H9 (cell line): ENCODE data around the gene NUP98. TPM values are rescaled to one million over a fixed set of nuclear protein-coding genes. Genes with fewer than 3 reads are reported as not detected.

Experiments used
- DNase-seq: peaks from one replicate; pipeline ENCODE4 v3.0.0-alpha.2; 2017
- H2AFZ ChIP-seq: one replicate; pipeline ENCODE4 v1.6.1; 2013; ENCODE audit warnings: mild to moderate bottlenecking, low read length, control low read depth, moderate library complexity
- H2AK5ac ChIP-seq: 2 replicates; pipeline ENCODE4 v1.6.1; 2013; ENCODE audit warnings: low read length, control low read depth, mixed read lengths; ENCODE audit not compliant: insufficient read length
- H2BK120ac ChIP-seq: one replicate; pipeline ENCODE4 v1.6.1; 2013; ENCODE audit warnings: low read depth, mild to moderate bottlenecking, low read length, control low read depth, inconsistent platforms; ENCODE audit not compliant: poor library complexity, severe bottlenecking
- H2BK12ac ChIP-seq: 2 replicates; pipeline ENCODE4 v1.6.1; 2013; ENCODE audit warnings: low read length, control low read depth, mixed read lengths, low read depth; ENCODE audit not compliant: insufficient read length
- H2BK15ac ChIP-seq: 2 replicates; pipeline ENCODE4 v1.6.1; 2013; ENCODE audit warnings: low read depth, low read length, control low read depth
- H2BK20ac ChIP-seq: one replicate; pipeline ENCODE4 v1.6.1; 2013; ENCODE audit warnings: low read depth, mild to moderate bottlenecking, low read length, control low read depth, inconsistent platforms; ENCODE audit not compliant: poor library complexity, severe bottlenecking
- H2BK5ac ChIP-seq: 2 replicates; pipeline ENCODE4 v1.6.1; 2013; ENCODE audit warnings: low read length, control low read depth, mixed read lengths; ENCODE audit not compliant: insufficient read length
- H3K14ac ChIP-seq: 2 replicates; pipeline ENCODE4 v1.6.1; 2013; ENCODE audit warnings: low read length, control low read depth; ENCODE audit not compliant: insufficient read depth
- H3K18ac ChIP-seq: 2 replicates; pipeline ENCODE4 v1.6.1; 2013; ENCODE audit warnings: low read depth, mild to moderate bottlenecking, mixed read lengths, low read length, control low read depth; ENCODE audit not compliant: insufficient read length
- H3K23ac ChIP-seq: 2 replicates; pipeline ENCODE4 v1.6.1; 2013; ENCODE audit warnings: low read length, control low read depth, mixed read lengths, low read depth; ENCODE audit not compliant: insufficient read length
- H3K23me2 ChIP-seq: 2 replicates; pipeline ENCODE4 v1.6.1; 2013; ENCODE audit warnings: low read depth, mild to moderate bottlenecking, mixed read lengths, low read length, control low read depth; ENCODE audit not compliant: insufficient read length, poor library complexity, severe bottlenecking
- H3K27ac ChIP-seq: 2 replicates; pipeline ENCODE4 v1.5.1; 2013; ENCODE audit warnings: low read length, control low read depth, mixed read lengths, low read depth; ENCODE audit not compliant: insufficient read length
- H3K27me3 ChIP-seq: 2 replicates; pipeline ENCODE4 v1.6.1; 2013; ENCODE audit warnings: low read length, control low read depth, inconsistent platforms; ENCODE audit not compliant: insufficient read depth
- H3K4ac ChIP-seq: 2 replicates; pipeline ENCODE4 v1.6.1; 2013; ENCODE audit warnings: low read depth, mild to moderate bottlenecking, control low read depth, inconsistent platforms, low read length, moderate library complexity
- H3K4me1 ChIP-seq: 2 replicates; pipeline ENCODE4 v1.6.1; 2013; ENCODE audit warnings: low read length, control low read depth, inconsistent platforms; ENCODE audit not compliant: insufficient read depth
- H3K4me2 ChIP-seq: 2 replicates; pipeline ENCODE4 v1.6.1; 2013; ENCODE audit warnings: low read length, control low read depth, mixed read lengths; ENCODE audit not compliant: insufficient read length, insufficient read depth
- H3K56ac ChIP-seq: 2 replicates; pipeline ENCODE4 v1.6.1; 2013; ENCODE audit warnings: low read depth, mild to moderate bottlenecking, mixed read lengths, low read length, control low read depth; ENCODE audit not compliant: insufficient read length
- H3K79me1 ChIP-seq: 2 replicates; pipeline ENCODE4 v1.6.1; 2013; ENCODE audit warnings: low read depth, mild to moderate bottlenecking, moderate library complexity, low read length, control low read depth, inconsistent platforms; ENCODE audit not compliant: insufficient read depth, poor library complexity, severe bottlenecking
- H3K79me2 ChIP-seq: 2 replicates; pipeline ENCODE4 v1.6.1; 2013; ENCODE audit warnings: low read length, control low read depth, inconsistent platforms; ENCODE audit not compliant: insufficient read depth
- H3K9ac ChIP-seq: 2 replicates; pipeline ENCODE4 v1.6.1; 2013; ENCODE audit warnings: low read length, control low read depth, mixed read lengths; ENCODE audit not compliant: insufficient read length; ENCODE audit errors: extremely low read depth
- H3K9me3 ChIP-seq: one replicate; pipeline ENCODE4 v1.6.1; 2013; ENCODE audit warnings: low read depth, low read length, inconsistent platforms; ENCODE audit not compliant: control insufficient read depth
- H3T11ph ChIP-seq: one replicate; pipeline ENCODE4 v1.6.1; 2013; ENCODE audit warnings: mild to moderate bottlenecking, low read length, control low read depth, inconsistent platforms
- H4K20me1 ChIP-seq: one replicate; pipeline ENCODE4 v1.6.1; 2013; ENCODE audit not compliant: control insufficient read depth, insufficient read length, insufficient read depth
- H4K5ac ChIP-seq: 2 replicates; pipeline ENCODE4 v1.6.1; 2013; ENCODE audit warnings: low read depth, mild to moderate bottlenecking, mixed read lengths, low read length, control low read depth; ENCODE audit not compliant: insufficient read length
- H4K8ac ChIP-seq: replicated peaks from 2 replicates; pipeline ENCODE4 v1.6.1; 2013; ENCODE audit warnings: low read length, control low read depth, mixed read lengths, low read depth; ENCODE audit not compliant: insufficient read length
- H4K91ac ChIP-seq: 2 replicates; pipeline ENCODE4 v1.6.1; 2013; ENCODE audit warnings: low read depth, mild to moderate bottlenecking, moderate library complexity, mixed read lengths, low read length, control low read depth; ENCODE audit not compliant: insufficient read length
- H3K27ac Mint-ChIP-seq, 3 experiments: 2 replicates in 2 of 3; 3 replicates in 1 of 3; pipeline ENCODE4 v1.8.0; 2020 to 2021; ENCODE audit warnings: mixed read lengths in 3 of 3, mild to moderate bottlenecking in 1 of 3, moderate library complexity in 1 of 3
- H3K27me3 Mint-ChIP-seq: 2 replicates; pipeline ENCODE4 v1.8.0; 2021; ENCODE audit warnings: low read depth, mild to moderate bottlenecking, moderate library complexity, mixed read lengths
- H3K36me3 Mint-ChIP-seq, 3 experiments: 2 replicates in 2 of 3; 3 replicates in 1 of 3; pipeline ENCODE4 v1.8.0; 2020 to 2021; ENCODE audit warnings: low read depth in 3 of 3, mixed read lengths in 3 of 3; ENCODE audit not compliant: insufficient read depth in 1 of 3
- H3K4me1 Mint-ChIP-seq, 2 experiments: 2 replicates each; pipeline ENCODE4 v1.8.0; 2020; ENCODE audit warnings: mixed read lengths in 2 of 2
- H3K4me3 Mint-ChIP-seq, 2 experiments: 2 replicates in 1 of 2; 3 replicates in 1 of 2; pipeline ENCODE4 v1.8.0; 2020 to 2021; ENCODE audit warnings: mild to moderate bottlenecking in 2 of 2, mixed read lengths in 2 of 2, moderate library complexity in 1 of 2
- H3K9me3 Mint-ChIP-seq, 2 experiments: 2 replicates in 1 of 2; 3 replicates in 1 of 2; pipeline ENCODE4 v1.8.0; 2020; ENCODE audit warnings: mild to moderate bottlenecking in 2 of 2, mixed read lengths in 2 of 2, moderate library complexity in 1 of 2
- CTCF ChIP-seq: fragments of 200-600 bp; sonication (generic); conservative IDR thresholded peaks from 3 replicates; pipeline ENCODE4 v1.8.0; 2021; ENCODE audit warnings: antibody characterized with exemption, mild to moderate bottlenecking
- WGBS: extraction: QIAGEN DNeasy Blood & Tissue Kit; methylation state at CpG from one replicate; pipeline ENCODE4 v1.1.7; 2013; ENCODE audit warnings: missing lambda C conversion rate, low lambda C conversion rate, mixed read lengths; ENCODE audit not compliant: insufficient read length; ENCODE audit errors: extremely low coverage; 5-methylcytosine and 5-hydroxymethylcytosine counted together
- total RNA-seq: library from RNA; stranded (reverse); gene quantifications from 2 replicates; pipeline ENCODE4 v1.2.1, GENCODE V29; 2021

NUP98 gene
- total RNA-seq, 1 experiment from 2014 or later: 105 TPM

- no peak for TF ChIP-seq CTCF
- H3K36me3 Mint-ChIP-seq: peaks cover 19 to 59% (median 24%) of the 10 kb centered on the region in 3 experiments
- H3K4me1 Mint-ChIP-seq: peaks cover 0 to 9% of the 10 kb centered on the region in 2 experiments; a peak in 2 of 4 replicates
- H3K23ac ChIP-seq: no peak within 1 kb of the TSS
- no peaks in the 10 kb centered on the region for H3K27me3 ChIP-seq
- H3K4me1 ChIP-seq: no peaks in the 10 kb centered on the region
- H3K14ac ChIP-seq: no peak within 1 kb of the TSS; the same call in 1 of the 2 replicates
- no peaks in the 10 kb centered on the region for H3K9me3 ChIP-seq
- H2BK15ac ChIP-seq: no peak within 1 kb of the TSS
- H2BK20ac ChIP-seq: no peak within 1 kb of the TSS
- no peak within 1 kb of the TSS for H2AK5ac ChIP-seq
- no peak within 1 kb of the TSS for H3K27ac ChIP-seq
- H4K91ac ChIP-seq: no peak within 1 kb of the TSS
- no peak within 1 kb of the TSS for H3T11ph ChIP-seq
- no peaks in the 10 kb centered on the region for H3K79me1 ChIP-seq
- H2BK12ac ChIP-seq: no peak within 1 kb of the TSS
- no peak within 1 kb of the TSS for H2AFZ ChIP-seq
- H2BK120ac ChIP-seq: no peak within 1 kb of the TSS
- H3K27me3 Mint-ChIP-seq: no peaks in the 10 kb centered on the region
- H3K56ac ChIP-seq: no peak within 1 kb of the TSS
- no peak within 1 kb of the TSS for H3K9ac ChIP-seq
- no peak within 1 kb of the TSS for H3K4me2 ChIP-seq
- H3K4me3 Mint-ChIP-seq: no peak within 1 kb of the TSS
- no peaks in the 10 kb centered on the region for H4K20me1 ChIP-seq
- peak within 1 kb of the TSS; percentile 28 to 89 (median 79); a peak in 6 of 7 replicates for H3K27ac Mint-ChIP-seq
- no peak within 1 kb of the TSS for H4K8ac ChIP-seq
- no CpG with 5 or more reads among the region's 9 CpGs for WGBS
- no peak within 1 kb of the TSS for H3K4ac ChIP-seq
- no peak within 1 kb of the TSS for H4K5ac ChIP-seq
- H3K18ac ChIP-seq: peak within 1 kb of the TSS; percentile 21
- H3K23me2 ChIP-seq: no peaks in the 10 kb centered on the region
- no peak within 1 kb of the TSS for H2BK5ac ChIP-seq
- H3K9me3 Mint-ChIP-seq: no peaks in the 10 kb centered on the region
- peak; percentile 31 for DNase-seq
- H3K79me2 ChIP-seq: no peaks in the 10 kb centered on the region
Observed at GRCh38 chr11:3671334-3672254, 125.8 kb downstream of the NUP98 start, which contains the start of gene CHRNA10. Gene CHRNA10 (minus strand): TSS chr11:3671384. CDS start chr11:3671312, 72 bp downstream.
